HEK293 (cell line): ENCODE results near the gene CDK6.

ENCODE experiments used
- CTCF ChIA-PET: fragments of 350-600 bp; formaldehyde crosslinking; extraction: SDS; loops from one replicate; lab custom pipeline; 2021; ENCODE audit warnings: antibody characterized with exemption; lab: Yijun Ruan, JAX
- POLR2A ChIA-PET: fragments of 300-600 bp; formaldehyde crosslinking; extraction: SDS; loops from one replicate; lab custom pipeline; 2020; ENCODE audit warnings: antibody characterized with exemption, inconsistent platforms; lab: Yijun Ruan, JAX
- H3K27ac ChIP-seq: fragments of 200-500 bp; sonication (Bioruptor generic); 2 replicates; pipeline ENCODE4 v1.5.1; 2014; ENCODE audit warnings: low read depth, low read length, control low read depth, inconsistent platforms; ENCODE audit errors: extremely low read depth
- H3K36me3 ChIP-seq, 2 experiments: fragments of 200-500 bp in 1 of 2; sonication (Bioruptor generic) in 1 of 2; 1 replicate in 1 of 2; 2 replicates in 1 of 2; pipeline ENCODE4 v1.5.1; 2014 to 2017; ENCODE audit warnings: inconsistent platforms in 2 of 2, low read length in 2 of 2; ENCODE audit not compliant: control insufficient read depth in 2 of 2, insufficient read depth in 1 of 2
- H3K4me1 ChIP-seq: fragments of 200-500 bp; sonication (Bioruptor generic); 2 replicates; pipeline ENCODE4 v1.5.1; 2014; ENCODE audit warnings: mild to moderate bottlenecking, low read length, inconsistent platforms; ENCODE audit not compliant: control insufficient read depth, insufficient read depth
- H3K4me3 ChIP-seq: 2 replicates; pipeline ENCODE4 v1.5.1; 2011; ENCODE audit warnings: low read depth, mild to moderate bottlenecking, control low read depth, low read length, moderate library complexity
- H3K9me3 ChIP-seq: fragments of 200-500 bp; sonication (Bioruptor generic); 2 replicates; pipeline ENCODE4 v1.5.1; 2014; ENCODE audit warnings: low read depth, low read length, inconsistent platforms; ENCODE audit not compliant: control insufficient read depth, insufficient read depth
- HIC1 ChIP-seq: fragments of 450-650 bp; formaldehyde crosslinking; IDR thresholded peaks from 2 replicates; pipeline ENCODE4 v1.5.1; 2016; ENCODE audit warnings: missing biosample characterization, missing genetic modification characterization
- KLF10 ChIP-seq: fragments of 450-650 bp; IDR thresholded peaks from 2 replicates; pipeline ENCODE4 v1.5.1; 2018; ENCODE audit warnings: missing biosample characterization, mild to moderate bottlenecking, missing genetic modification characterization
- ZBTB11 ChIP-seq: fragments of 450-650 bp; formaldehyde crosslinking; conservative IDR thresholded peaks from 2 replicates; pipeline ENCODE4 v1.5.1; 2016; ENCODE audit warnings: low read depth, missing biosample characterization, missing genetic modification characterization
- ZBTB48 ChIP-seq: fragments of 450-650 bp; formaldehyde crosslinking; IDR thresholded peaks from 2 replicates; pipeline ENCODE4 v1.5.1; 2016; ENCODE audit warnings: missing biosample characterization, missing genetic modification characterization
- ZNF155 ChIP-seq: fragments of 450-650 bp; formaldehyde crosslinking; IDR thresholded peaks from 2 replicates; pipeline ENCODE4 v1.5.1; 2016; ENCODE audit warnings: missing biosample characterization, missing genetic modification characterization
- ZNF274 ChIP-seq, 2 experiments: fragments of 200-500 bp in 1 of 2; fragments of 450-650 bp in 1 of 2; sonication (Bioruptor generic) in 1 of 2; formaldehyde crosslinking in 1 of 2; IDR thresholded peaks; 2 replicates each; pipeline versions ENCODE4 v1.5.1 to v1.6.1; 2014 to 2016; ENCODE audit warnings: borderline replicate concordance in 1 of 2, inconsistent platforms in 1 of 2, low read length in 1 of 2, missing biosample characterization in 1 of 2, missing genetic modification characterization in 1 of 2
- ZNF280C ChIP-seq: fragments of 450-650 bp; formaldehyde crosslinking; IDR thresholded peaks from 2 replicates; pipeline ENCODE4 v1.5.1; 2016; ENCODE audit warnings: missing biosample characterization, missing genetic modification characterization
- ZNF302 ChIP-seq: fragments of 450-650 bp; formaldehyde crosslinking; IDR thresholded peaks from 2 replicates; pipeline ENCODE4 v1.5.1; 2016; ENCODE audit warnings: missing biosample characterization, missing genetic modification characterization, low read depth
- ZNF311 ChIP-seq: fragments of 450-650 bp; formaldehyde crosslinking; IDR thresholded peaks from 2 replicates; pipeline ENCODE4 v1.5.1; 2017; ENCODE audit warnings: missing biosample characterization, missing genetic modification characterization, borderline replicate concordance
- ZNF37A ChIP-seq: fragments of 450-650 bp; IDR thresholded peaks from 2 replicates; pipeline ENCODE4 v1.5.1; 2018; ENCODE audit warnings: missing biosample characterization, missing genetic modification characterization
- ZNF449 ChIP-seq: fragments of 450-650 bp; formaldehyde crosslinking; IDR thresholded peaks from 2 replicates; pipeline ENCODE4 v1.5.1; 2017; ENCODE audit warnings: missing biosample characterization, mild to moderate bottlenecking, missing genetic modification characterization, moderate library complexity
- ZNF530 ChIP-seq: fragments of 450-650 bp; formaldehyde crosslinking; IDR thresholded peaks from 2 replicates; pipeline ENCODE4 v1.5.1; 2016; ENCODE audit warnings: low read depth, missing biosample characterization, missing genetic modification characterization
- ZNF600 ChIP-seq: fragments of 450-650 bp; formaldehyde crosslinking; IDR thresholded peaks from 2 replicates; pipeline ENCODE4 v1.5.1; 2016; ENCODE audit warnings: missing biosample characterization, missing genetic modification characterization
- ZNF626 ChIP-seq: fragments of 450-650 bp; sonication (Bioruptor Pico); formaldehyde crosslinking; IDR thresholded peaks from 2 replicates; pipeline ENCODE4 v1.5.1; 2018; ENCODE audit warnings: missing biosample characterization, missing genetic modification characterization, inconsistent platforms
- ZNF654 ChIP-seq: fragments of 450-650 bp; formaldehyde crosslinking; IDR thresholded peaks from 2 replicates; pipeline ENCODE4 v1.5.1; 2016; ENCODE audit warnings: low read depth, missing biosample characterization, missing genetic modification characterization
- ZNF777 ChIP-seq: fragments of 450-650 bp; formaldehyde crosslinking; IDR thresholded peaks from 2 replicates; pipeline ENCODE4 v1.5.1; 2017; ENCODE audit warnings: missing biosample characterization, missing genetic modification characterization, borderline replicate concordance
- ZNF830 ChIP-seq: fragments of 450-650 bp; IDR thresholded peaks from 2 replicates; pipeline ENCODE4 v1.5.0; 2018; ENCODE audit warnings: missing biosample characterization, missing genetic modification characterization, low read depth, mild to moderate bottlenecking, moderate library complexity
- ZSCAN16 ChIP-seq: fragments of 450-650 bp; formaldehyde crosslinking; IDR thresholded peaks from 2 replicates; pipeline ENCODE4 v1.5.1; 2016; ENCODE audit warnings: missing biosample characterization, missing genetic modification characterization
- ZSCAN30 ChIP-seq: fragments of 450-650 bp; IDR thresholded peaks from 2 replicates; pipeline ENCODE4 v1.5.1; 2018; ENCODE audit warnings: missing biosample characterization, mild to moderate bottlenecking, missing genetic modification characterization, moderate library complexity

Gene CDK6

GRCh38 chr7:92633211-92633906 lies 203.0 kb downstream of the CDK6 start (continued):
- TF ChIP-seq ZNF654, result no peak
- TF ChIP-seq ZSCAN16 (tag by site-specific recombination), result no peak
- TF ChIP-seq, all 188 proteins: peak for 7

- ChIA-PET CTCF (interaction anchor here (2.1 kb wide), 1 partner anchor 12 kb away, joined by 7 read pairs; no protein-coding TSS in a partner anchor), POLR2A (interaction anchor here (0.6 to 0.7 kb wide), 2 partner anchors 42 to 104 kb away, joined by 3 read pairs; partner anchors contain the start of gene RBM48)
- H3K4me3 ChIP-seq, result no peak overlapping the region
- H3K27ac ChIP-seq, result no peak overlapping the region
- TF ChIP-seq HIC1 (tag by site-specific recombination), result no peak
- no peak for TF ChIP-seq ZNF530 (tag by site-specific recombination)
- no peak for TF ChIP-seq KLF10 (tag by site-specific recombination)
- no peak for TF ChIP-seq ZNF155 (tag by site-specific recombination)
- TF ChIP-seq ZNF626 (tag by site-specific recombination), result no peak
- TF ChIP-seq ZNF449 (tag by site-specific recombination), result no peak
- TF ChIP-seq ZNF37A (tag by site-specific recombination), result no peak
- no peak for TF ChIP-seq ZNF777 (tag by site-specific recombination)
- no peak for TF ChIP-seq ZNF830 (tag by site-specific recombination)
- no peaks in the 10 kb centered on the region for H3K9me3 ChIP-seq
- peaks cover 23% of the 10 kb centered on the region for H3K4me1 ChIP-seq
- no peaks in the 10 kb centered on the region for H3K36me3 ChIP-seq
Measured at GRCh38 chr7:92632791-92633190, 203.6 kb downstream of the CDK6 start.

GRCh38 chr7:92631850-92632487 lies 204.4 kb downstream of the CDK6 start:
- peaks cover 23% of the 10 kb centered on the region for H3K4me1 ChIP-seq
- CTCF ChIA-PET, result interaction anchor here (0.7 to 2.1 kb wide), 2 partner anchors 11 to 68 kb away, joined by 4 to 7 read pairs; no protein-coding TSS in a partner anchor
- TF ChIP-seq ZNF302 (tag by site-specific recombination), result no peak
- TF ChIP-seq ZNF600, result no peak
- TF ChIP-seq ZBTB11, result no peak
- TF ChIP-seq ZNF280C (tag by site-specific recombination), result no peak
- TF ChIP-seq ZBTB48 (tag by site-specific recombination), result no peak
- no peak for TF ChIP-seq ZNF311
- TF ChIP-seq ZNF274 (IDR thresholded peaks at IDR 0.05; ENCODE audit: low read length), result no peak
- TF ChIP-seq ZNF274 (tag by site-specific recombination; IDR thresholded peaks at IDR 0.05; ENCODE audit: borderline replicate concordance), result no peak
- no peak for TF ChIP-seq ZSCAN30 (tag by site-specific recombination)

More at GRCh38 chr7:92631850-92632487, 204.4 kb downstream of the CDK6 start:
- H3K9me3 ChIP-seq, result no peaks in the 10 kb centered on the region
- no peak overlapping the region for H3K4me3 ChIP-seq
- no peaks in the 10 kb centered on the region for H3K36me3 ChIP-seq
- H3K27ac ChIP-seq, result no peak overlapping the region
- POLR2A ChIA-PET, result no interaction called here
